Osteoblast (primary cell): ENCODE results near the gene LYRM1. TPM values are rescaled to one million over a fixed set of nuclear protein-coding genes. Genes with fewer than 3 reads are reported as not detected.
"Not testable (repeated sequence)": the region's sequence is repeated elsewhere in the genome, so short reads cannot be mapped to it uniquely, and the experiment has no call there.

Experiments
- DNase-seq: peaks from one replicate; pipeline ENCODE4 v3.0.0; 2011; ENCODE audit warnings: low spot score, mixed read lengths; ENCODE audit not compliant: insufficient read length; ENCODE audit errors: missing footprints
- H2AFZ ChIP-seq: 2 replicates; pipeline ENCODE4 v1.6.0; 2011; ENCODE audit warnings: mild to moderate bottlenecking, low read length
- H3K27ac ChIP-seq: 2 replicates; pipeline ENCODE4 v1.5.1; 2011; ENCODE audit warnings: mild to moderate bottlenecking, low read depth, low read length, moderate library complexity
- H3K27me3 ChIP-seq: 2 replicates; pipeline ENCODE4 v1.6.0; 2012; ENCODE audit warnings: mild to moderate bottlenecking, control low read depth, inconsistent platforms, low read length, moderate library complexity; ENCODE audit not compliant: insufficient read depth
- H3K36me3 ChIP-seq: 2 replicates; pipeline ENCODE4 v1.5.1; 2011; ENCODE audit warnings: mild to moderate bottlenecking, low read length, control low read depth, moderate library complexity; ENCODE audit not compliant: insufficient read depth
- H3K4me1 ChIP-seq: 2 replicates; pipeline ENCODE4 v1.5.1; 2011; ENCODE audit warnings: mild to moderate bottlenecking, low read length, control low read depth, moderate library complexity; ENCODE audit not compliant: insufficient read depth
- H3K4me2 ChIP-seq: 2 replicates; pipeline ENCODE4 v1.6.0; 2011; ENCODE audit warnings: mild to moderate bottlenecking, low read length; ENCODE audit not compliant: insufficient read depth
- H3K4me3 ChIP-seq: fragments of 200-600 bp; sonication (generic); 3 replicates; pipeline ENCODE4 v1.5.1; 2012; ENCODE audit warnings: mild to moderate bottlenecking, low read length, inconsistent platforms; ENCODE audit not compliant: insufficient read depth
- H3K79me2 ChIP-seq: 2 replicates; pipeline ENCODE4 v1.6.0; 2012; ENCODE audit warnings: mild to moderate bottlenecking, low read length, control low read depth, inconsistent platforms; ENCODE audit not compliant: insufficient read depth
- H3K9me3 ChIP-seq: 2 replicates; pipeline ENCODE4 v1.5.1; 2011; ENCODE audit warnings: low read depth, low read length, control low read depth
- H4K20me1 ChIP-seq: 2 replicates; pipeline ENCODE4 v1.6.0; 2012; ENCODE audit warnings: mild to moderate bottlenecking, low read length, control low read depth; ENCODE audit not compliant: insufficient read depth
- total RNA-seq: library from RNA; depleted of rRNA; stranded (reverse); fragments of >200 nt; gene quantifications from 2 replicates; pipeline ENCODE4 v1.2.3, GENCODE V29; 2012
- TF ChIP-seq, protein P1 (sequence below): IDR thresholded peaks from 2 replicates; pipeline ENCODE4 v1.5.1; 2011; ENCODE audit warnings: mild to moderate bottlenecking, low read depth, low read length, moderate library complexity; ENCODE audit errors: extremely low read depth

Gene LYRM1
- total RNA-seq, 1 donor = 44.9 TPM

DNA sequence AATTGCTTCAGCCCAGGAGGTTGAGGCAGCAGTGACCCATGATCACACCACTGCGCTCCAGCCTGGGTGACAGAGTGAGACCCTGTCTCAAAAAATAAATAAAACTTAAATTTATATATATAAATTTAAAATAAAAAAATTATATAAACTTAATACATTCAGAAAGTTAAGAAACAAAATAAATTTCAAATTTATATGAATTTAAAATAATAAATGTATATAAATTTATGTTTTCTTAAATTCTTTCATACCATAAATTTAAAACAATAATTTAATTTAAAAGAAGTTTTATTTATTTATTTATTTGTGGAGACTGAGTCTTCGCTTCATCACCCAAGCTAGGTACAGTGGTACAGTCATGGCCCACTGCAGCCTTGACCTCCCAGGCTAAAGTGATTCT lies 20.2 kb downstream of the LYRM1 start:
- peaks cover 10% of the 10 kb centered on the region for H3K4me1 ChIP-seq
- TF ChIP-seq, protein P1, sequence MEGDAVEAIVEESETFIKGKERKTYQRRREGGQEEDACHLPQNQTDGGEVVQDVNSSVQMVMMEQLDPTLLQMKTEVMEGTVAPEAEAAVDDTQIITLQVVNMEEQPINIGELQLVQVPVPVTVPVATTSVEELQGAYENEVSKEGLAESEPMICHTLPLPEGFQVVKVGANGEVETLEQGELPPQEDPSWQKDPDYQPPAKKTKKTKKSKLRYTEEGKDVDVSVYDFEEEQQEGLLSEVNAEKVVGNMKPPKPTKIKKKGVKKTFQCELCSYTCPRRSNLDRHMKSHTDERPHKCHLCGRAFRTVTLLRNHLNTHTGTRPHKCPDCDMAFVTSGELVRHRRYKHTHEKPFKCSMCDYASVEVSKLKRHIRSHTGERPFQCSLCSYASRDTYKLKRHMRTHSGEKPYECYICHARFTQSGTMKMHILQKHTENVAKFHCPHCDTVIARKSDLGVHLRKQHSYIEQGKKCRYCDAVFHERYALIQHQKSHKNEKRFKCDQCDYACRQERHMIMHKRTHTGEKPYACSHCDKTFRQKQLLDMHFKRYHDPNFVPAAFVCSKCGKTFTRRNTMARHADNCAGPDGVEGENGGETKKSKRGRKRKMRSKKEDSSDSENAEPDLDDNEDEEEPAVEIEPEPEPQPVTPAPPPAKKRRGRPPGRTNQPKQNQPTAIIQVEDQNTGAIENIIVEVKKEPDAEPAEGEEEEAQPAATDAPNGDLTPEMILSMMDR = no peak
- no peak overlapping the region for H2AFZ ChIP-seq
- H3K9me3 ChIP-seq = no peaks in the 10 kb centered on the region
- no peaks in the 10 kb centered on the region for H3K79me2 ChIP-seq
- no peak overlapping the region for H3K4me3 ChIP-seq
- DNase-seq = no peak
- H3K36me3 ChIP-seq = peaks cover 3% of the 10 kb centered on the region
- no peak overlapping the region for H3K4me2 ChIP-seq
- no peak overlapping the region for H3K27ac ChIP-seq
- no peaks in the 10 kb centered on the region for H4K20me1 ChIP-seq
- H3K27me3 ChIP-seq = no peaks in the 10 kb centered on the region

DNA sequence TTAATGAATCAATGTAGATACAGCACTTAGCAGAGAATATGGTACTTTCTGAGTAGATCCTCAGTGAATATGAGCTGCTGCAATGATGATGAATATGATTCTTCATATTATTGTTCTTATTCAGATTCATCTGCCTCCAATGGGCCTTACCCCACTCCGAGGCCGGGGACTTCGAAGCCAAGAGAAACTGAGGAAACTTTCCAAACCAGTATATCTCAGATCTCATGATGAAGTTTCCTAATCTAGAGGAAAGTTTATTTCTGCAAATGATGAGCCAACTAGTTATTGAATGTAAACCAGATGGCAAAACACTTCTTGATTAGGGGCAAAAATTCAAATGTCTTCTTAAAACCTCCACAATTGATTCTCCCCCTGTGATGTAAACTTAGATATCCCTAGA lies 23.3 kb downstream of the LYRM1 start:
- H3K36me3 ChIP-seq = peaks cover 3% of the 10 kb centered on the region
- TF ChIP-seq, protein P1 = no peak
- no peak for DNase-seq
- no peaks in the 10 kb centered on the region for H3K9me3 ChIP-seq
- H3K4me2 ChIP-seq = no peak overlapping the region
- peaks cover 4% of the 10 kb centered on the region for H3K4me1 ChIP-seq
- no peak overlapping the region for H3K27ac ChIP-seq
- no peak overlapping the region for H2AFZ ChIP-seq
- H4K20me1 ChIP-seq = no peaks in the 10 kb centered on the region
- H3K27me3 ChIP-seq = no peaks in the 10 kb centered on the region
- H3K4me3 ChIP-seq = no peak overlapping the region
- no peaks in the 10 kb centered on the region for H3K79me2 ChIP-seq

DNA sequence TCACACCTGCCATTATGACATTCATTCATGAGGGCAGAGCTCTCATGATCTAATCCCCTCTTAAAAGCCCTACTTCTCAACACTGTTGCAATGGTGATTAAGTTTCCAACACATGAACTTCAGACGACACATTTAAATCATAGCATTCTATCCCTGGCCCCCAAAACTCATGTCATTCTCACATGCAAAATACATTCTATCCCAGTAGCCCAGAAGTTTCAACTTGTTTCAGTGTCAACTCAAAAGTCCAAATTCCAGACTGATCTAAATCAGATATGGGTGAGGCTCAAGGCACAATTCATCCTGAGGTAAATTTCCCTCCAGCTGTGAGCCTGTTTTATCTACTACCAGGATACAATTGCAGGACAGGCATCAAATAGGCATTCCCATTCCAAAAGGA lies 25.2 kb downstream of the LYRM1 start:
- no peak for DNase-seq
- Histone ChIP-seq H2AFZ (no peak overlapping the region), H3K79me2 (no peaks in the 10 kb centered on the region), H3K27me3 (no peaks in the 10 kb centered on the region), H3K4me1 (no peaks in the 10 kb centered on the region), H3K9me3 (no peaks in the 10 kb centered on the region), H3K4me2 (no peak overlapping the region), H3K27ac (no peak overlapping the region), H4K20me1 (no peaks in the 10 kb centered on the region), H3K36me3 (peaks cover 3% of the 10 kb centered on the region), H3K4me3 (no peak overlapping the region)
- TF ChIP-seq, protein P1 = no peak

DNA sequence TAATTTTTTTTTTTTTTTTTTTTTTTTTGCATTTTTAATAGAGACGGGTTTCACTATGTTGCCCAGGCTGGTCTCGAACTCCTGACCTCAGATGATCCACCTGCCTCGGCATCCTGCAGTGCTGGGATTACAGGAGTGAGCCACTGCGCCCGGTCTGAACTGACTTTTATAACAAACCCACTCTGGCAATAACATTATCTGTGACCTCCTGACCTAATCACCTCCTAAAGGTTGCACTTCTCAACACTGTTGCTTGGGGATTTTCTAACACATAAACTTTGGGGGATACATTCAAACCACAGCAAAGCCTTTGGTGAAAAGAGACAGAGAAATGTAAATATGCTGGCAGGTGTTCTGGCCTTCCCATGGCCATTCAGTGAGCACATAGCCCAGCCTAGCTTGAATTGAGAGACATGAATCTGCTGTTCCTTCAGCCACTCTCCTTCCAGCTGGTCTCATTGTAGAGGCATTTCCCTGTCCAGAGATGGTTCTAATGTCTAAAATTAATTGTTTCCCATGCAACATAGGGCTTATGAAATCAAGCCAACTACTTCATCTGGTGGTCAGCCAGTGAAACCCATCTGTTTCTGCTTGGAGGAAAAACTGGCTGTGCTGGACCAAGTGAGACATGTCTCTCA lies 28.3 kb downstream of the LYRM1 start:
- Histone ChIP-seq H4K20me1 (no peaks in the 10 kb centered on the region), H3K4me2 (no peak overlapping the region), H3K27ac (no peak overlapping the region), H3K4me1 (no peaks in the 10 kb centered on the region), H3K79me2 (no peaks in the 10 kb centered on the region), H3K36me3 (peaks cover 3% of the 10 kb centered on the region), H3K9me3 (no peaks in the 10 kb centered on the region), H3K4me3 (no peak overlapping the region), H2AFZ (no peak overlapping the region), H3K27me3 (no peaks in the 10 kb centered on the region)
- TF ChIP-seq, protein P1 = no peak
- no peak for DNase-seq

DNA sequence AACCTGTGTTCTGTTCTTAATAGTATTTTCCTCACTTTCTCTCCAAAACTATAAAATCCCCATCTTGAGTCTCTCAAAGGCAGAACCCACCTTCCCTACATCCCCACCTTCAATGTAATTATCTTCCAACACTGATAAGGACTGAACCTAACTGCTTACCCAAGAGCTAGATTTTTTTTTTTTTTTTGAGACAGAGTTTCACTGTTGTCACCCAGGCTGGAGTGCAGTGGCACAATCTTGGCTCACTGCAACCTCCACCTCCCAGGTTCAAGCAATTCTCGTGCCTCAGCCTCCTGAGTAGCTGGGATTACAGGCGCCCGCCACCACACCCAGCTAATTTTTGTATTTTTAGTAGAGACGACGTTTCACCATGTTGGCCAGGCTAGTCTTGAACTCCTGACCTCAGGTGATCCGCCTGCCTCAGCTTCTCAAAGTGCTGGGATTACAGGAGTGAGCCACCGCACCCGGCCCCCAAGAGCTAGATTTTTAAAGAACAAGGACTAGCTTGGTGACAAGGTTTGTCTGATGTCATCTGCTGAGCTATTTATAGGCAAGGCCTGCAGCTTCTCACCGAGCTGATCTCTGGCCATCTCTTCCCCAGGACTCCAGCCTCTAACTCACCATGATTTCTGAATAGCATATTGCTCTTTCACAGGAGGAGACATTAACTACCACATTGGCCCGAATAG lies 29.2 kb downstream of the LYRM1 start:
- H3K4me2 ChIP-seq, H3K27ac ChIP-seq, H3K4me3 ChIP-seq, H3K27me3 ChIP-seq, H3K4me1 ChIP-seq, H3K79me2 ChIP-seq, H3K9me3 ChIP-seq, H4K20me1 ChIP-seq, DNase-seq, H2AFZ ChIP-seq, H3K36me3 ChIP-seq: not testable (repeated sequence)
